Chondrocyte (in vitro differentiated cells): Measurements from ENCODE around the gene TECPR1. TPM values are rescaled to one million over a fixed set of nuclear protein-coding genes. Genes with fewer than 3 reads are reported as not detected.
"Not testable (repeated sequence)": the region's sequence is repeated elsewhere in the genome, so short reads cannot be mapped to it uniquely, and the experiment has no call there.

Source experiments
- DNase-seq: peaks from one replicate; pipeline ENCODE4 v3.0.0; 2021; ENCODE audit warnings: mixed read lengths, low spot score
- H3K27ac Mint-ChIP-seq: one replicate; pipeline ENCODE4 v1.8.0; 2021; ENCODE audit warnings: mild to moderate bottlenecking, moderate library complexity, mixed read lengths; ENCODE audit not compliant: unreplicated experiment
- H3K27me3 Mint-ChIP-seq: 2 replicates; pipeline ENCODE4 v1.8.0; 2021; ENCODE audit warnings: low read depth, mixed read lengths
- H3K36me3 Mint-ChIP-seq: 2 replicates; pipeline ENCODE4 v1.8.0; 2021; ENCODE audit warnings: low read depth, mixed read lengths
- H3K4me1 Mint-ChIP-seq: 2 replicates; pipeline ENCODE4 v1.8.0; 2021; ENCODE audit warnings: low read depth, mild to moderate bottlenecking, mixed read lengths
- H3K4me3 Mint-ChIP-seq: one replicate; pipeline ENCODE4 v1.8.0; 2021; ENCODE audit warnings: mild to moderate bottlenecking, moderate library complexity, mixed read lengths; ENCODE audit not compliant: unreplicated experiment
- H3K9me3 Mint-ChIP-seq: 2 replicates; pipeline ENCODE4 v1.8.0; 2021; ENCODE audit warnings: low read depth, mixed read lengths
- total RNA-seq: library from RNA; stranded (reverse); gene quantifications from 3 replicates; pipeline ENCODE4 v1.2.1, GENCODE V29; 2021
- TF ChIP-seq, protein P1 (sequence below): fragments of 200-600 bp; sonication (generic); IDR thresholded peaks from 2 replicates; pipeline ENCODE4 v1.5.0; 2021; ENCODE audit warnings: antibody characterized with exemption, mild to moderate bottlenecking, moderate library complexity

Gene TECPR1
- total RNA-seq, 1 donor from 2014 or later = 27.3 TPM

GRCh38 chr7:98221611-98222532 lies 30.2 kb downstream of the TECPR1 start:
- Mint-ChIP-seq H3K4me1 (peaks cover 15% of the 10 kb centered on the region), H3K9me3 (peaks cover 6% of the 10 kb centered on the region), H3K36me3 (peaks cover 12% of the 10 kb centered on the region), H3K27me3 (no peaks in the 10 kb centered on the region), H3K4me3 (no peak overlapping the region), H3K27ac (no peak overlapping the region)
- peak; percentile 91 for DNase-seq
- TF ChIP-seq, protein P1, sequence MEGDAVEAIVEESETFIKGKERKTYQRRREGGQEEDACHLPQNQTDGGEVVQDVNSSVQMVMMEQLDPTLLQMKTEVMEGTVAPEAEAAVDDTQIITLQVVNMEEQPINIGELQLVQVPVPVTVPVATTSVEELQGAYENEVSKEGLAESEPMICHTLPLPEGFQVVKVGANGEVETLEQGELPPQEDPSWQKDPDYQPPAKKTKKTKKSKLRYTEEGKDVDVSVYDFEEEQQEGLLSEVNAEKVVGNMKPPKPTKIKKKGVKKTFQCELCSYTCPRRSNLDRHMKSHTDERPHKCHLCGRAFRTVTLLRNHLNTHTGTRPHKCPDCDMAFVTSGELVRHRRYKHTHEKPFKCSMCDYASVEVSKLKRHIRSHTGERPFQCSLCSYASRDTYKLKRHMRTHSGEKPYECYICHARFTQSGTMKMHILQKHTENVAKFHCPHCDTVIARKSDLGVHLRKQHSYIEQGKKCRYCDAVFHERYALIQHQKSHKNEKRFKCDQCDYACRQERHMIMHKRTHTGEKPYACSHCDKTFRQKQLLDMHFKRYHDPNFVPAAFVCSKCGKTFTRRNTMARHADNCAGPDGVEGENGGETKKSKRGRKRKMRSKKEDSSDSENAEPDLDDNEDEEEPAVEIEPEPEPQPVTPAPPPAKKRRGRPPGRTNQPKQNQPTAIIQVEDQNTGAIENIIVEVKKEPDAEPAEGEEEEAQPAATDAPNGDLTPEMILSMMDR = no peak

DNA sequence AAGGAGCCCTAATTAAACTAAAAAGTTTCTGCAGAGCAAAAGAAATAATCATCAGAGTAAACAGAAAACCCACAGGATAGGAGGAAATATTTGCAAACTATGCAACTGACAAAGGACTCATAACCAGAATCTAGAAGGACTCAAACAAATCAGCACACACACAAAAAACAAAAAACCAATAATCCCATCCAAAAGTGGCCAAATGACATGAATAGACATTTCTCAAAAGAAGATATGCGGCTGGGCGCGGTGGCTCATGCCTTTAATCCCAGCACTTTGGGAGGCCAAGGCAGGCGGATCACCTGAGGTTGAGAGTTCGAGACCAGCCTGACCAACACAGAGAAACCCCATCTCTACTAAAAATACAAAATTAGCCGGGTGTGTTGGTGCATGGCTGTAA lies 32.6 kb downstream of the TECPR1 start:
- H3K4me1 Mint-ChIP-seq = peaks cover 15% of the 10 kb centered on the region
- H3K36me3 Mint-ChIP-seq, H3K4me3 Mint-ChIP-seq, H3K9me3 Mint-ChIP-seq, H3K27me3 Mint-ChIP-seq: not testable (repeated sequence)
- DNase-seq = peak; percentile 19
- H3K27ac Mint-ChIP-seq = peak overlapping the region; percentile 24

GRCh38 chr7:98217623-98218582 lies 34.1 kb downstream of the TECPR1 start:
- DNase-seq = peak; percentile 90
- Mint-ChIP-seq H3K9me3 (peaks cover 6% of the 10 kb centered on the region), H3K36me3 (peaks cover 9% of the 10 kb centered on the region), H3K4me3 (no peak overlapping the region), H3K4me1 (peaks cover 15% of the 10 kb centered on the region), H3K27me3 (no peaks in the 10 kb centered on the region), H3K27ac (no peak overlapping the region)
- TF ChIP-seq, protein P1 = no peak

- Mint-ChIP-seq H3K36me3 (peaks cover 9% of the 10 kb centered on the region), H3K9me3 (peaks cover 6% of the 10 kb centered on the region), H3K4me1 (peaks cover 15% of the 10 kb centered on the region), H3K27ac (no peak overlapping the region), H3K27me3 (no peaks in the 10 kb centered on the region), H3K4me3 (no peak overlapping the region)
- TF ChIP-seq, protein P1 = no peak
- DNase-seq = peak; percentile 75
These were observed 35.0 kb downstream of the TECPR1 start for GRCh38 chr7:98216941-98217622.

DNA sequence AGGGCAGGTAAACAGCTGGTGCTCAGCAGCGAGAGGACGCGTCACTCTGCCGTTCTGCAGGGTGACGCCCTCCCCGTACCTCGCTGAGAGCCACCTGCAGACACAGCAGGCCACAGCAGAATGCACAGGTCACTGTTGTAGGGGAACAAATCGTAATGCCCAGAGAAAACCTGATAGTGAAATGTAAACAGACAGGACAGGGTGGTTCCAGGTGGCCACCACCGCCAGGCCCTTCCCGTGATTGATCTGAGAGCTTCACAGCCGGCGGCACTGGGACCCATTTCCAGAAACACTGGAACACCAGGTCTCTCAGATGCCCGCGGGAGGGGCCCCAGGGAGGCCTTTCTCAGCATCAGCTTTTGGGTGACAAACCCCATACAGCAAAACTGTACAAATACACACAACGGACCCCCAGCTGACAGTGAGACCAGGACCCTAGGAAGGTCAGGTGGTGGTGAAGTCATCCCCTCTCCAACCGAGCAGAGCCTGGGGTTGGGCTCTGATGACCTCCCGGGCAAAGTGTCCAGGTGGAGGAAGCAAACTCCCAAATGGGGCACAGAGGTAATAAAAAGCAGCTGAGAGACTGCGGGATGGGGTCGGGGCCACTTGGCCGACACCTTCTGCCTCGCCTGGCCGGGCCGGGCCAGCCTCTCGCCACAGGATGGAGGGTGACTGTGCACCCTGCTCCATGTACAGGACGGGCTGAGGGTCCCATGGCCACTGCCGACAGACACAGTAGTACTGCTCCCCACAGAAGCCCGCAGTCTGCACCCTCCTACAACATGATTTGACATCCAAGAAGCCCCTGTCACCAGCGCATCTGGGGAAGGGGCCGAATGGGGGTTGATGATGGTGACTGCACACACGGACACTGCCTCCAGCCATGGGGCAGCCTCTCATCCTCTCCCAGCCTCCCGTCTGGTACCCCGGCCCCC lies 36.2 kb downstream of the TECPR1 start:
- no peaks in the 10 kb centered on the region for H3K27me3 Mint-ChIP-seq
- H3K27ac Mint-ChIP-seq = no peak overlapping the region
- DNase-seq = peak; percentile 86
- H3K4me1 Mint-ChIP-seq = peaks cover 19% of the 10 kb centered on the region
- TF ChIP-seq, protein P1 = no peak
- peaks cover 6% of the 10 kb centered on the region for H3K9me3 Mint-ChIP-seq
- H3K4me3 Mint-ChIP-seq = no peak overlapping the region
- peaks cover 9% of the 10 kb centered on the region for H3K36me3 Mint-ChIP-seq
